ENCODE data around the gene GJC2. TPM values are rescaled to one million over a fixed set of nuclear protein-coding genes. Genes with fewer than 3 reads are reported as not detected.

The GJC2 gene
- polyA plus RNA-seq, 1 donor from 2014 or later, result not detected

Other genes with a start within 250 kb of the GJC2 start
- not detected for gene WNT9A, start 202.0 kb upstream of the GJC2 start, polyA plus RNA-seq
- not detected for gene WNT3A, start 142.9 kb upstream of the GJC2 start, polyA plus RNA-seq
- gene ARF1, start 67.2 kb upstream of the GJC2 start, polyA plus RNA-seq, result 428 TPM
- gene C1orf35, start 46.6 kb upstream of the GJC2 start, polyA plus RNA-seq, result 15.8 TPM
- 146 TPM for gene MRPL55, start 40.6 kb upstream of the GJC2 start, polyA plus RNA-seq
- gene GUK1, start 9.7 kb upstream of the GJC2 start, polyA plus RNA-seq, result 250 TPM
- gene IBA57, start 15.9 kb downstream of the GJC2 start, polyA plus RNA-seq, result 3.3 TPM
- gene OBSCN, start 58.1 kb downstream of the GJC2 start, polyA plus RNA-seq, result 2.3 TPM